Natural killer cell (primary cell): Measurements from ENCODE around the gene PRPH2. TPM values are rescaled to one million over a fixed set of nuclear protein-coding genes. Genes with fewer than 3 reads are reported as not detected.
A peak's percentile ranks its signal among the peaks of the same experiment; 100 is the strongest.
"Not testable (repeated sequence)": the region's sequence is repeated elsewhere in the genome, so short reads cannot be mapped to it uniquely, and the experiment has no call there.

ENCODE experiments used
- ATAC-seq, 3 donors: fragments of 150-1000 bp in 2 of 3; fragments of 200-7000 bp in 1 of 3; cut with Tn5 transposase; 1 replicate in 1 of 3; 2 replicates in 2 of 3; pipeline ENCODE4 v1.10.0; 2021; ENCODE audit warnings: mild to moderate bottlenecking in 2 of 3, moderate library complexity in 2 of 3
- DNase-seq, 2 donors: peaks; one replicate each; pipeline versions ENCODE4 v3.0.0 to v3.0.0-alpha.2; 2013 to 2021; ENCODE audit warnings: mixed read lengths in 1 of 2
- H3K27ac ChIP-seq: one replicate; pipeline ENCODE4 v1.5.1; 2013; ENCODE audit warnings: mild to moderate bottlenecking, low read length
- H3K27me3 ChIP-seq: one replicate; pipeline ENCODE4 v1.6.1; 2013; ENCODE audit warnings: low read length; ENCODE audit not compliant: control insufficient read depth, insufficient read depth
- H3K36me3 ChIP-seq: one replicate; pipeline ENCODE4 v1.6.1; 2013; ENCODE audit warnings: low read length; ENCODE audit not compliant: control insufficient read depth, insufficient read depth
- H3K4me1 ChIP-seq: one replicate; pipeline ENCODE4 v1.6.1; 2013; ENCODE audit warnings: low read length; ENCODE audit not compliant: control insufficient read depth, insufficient read depth
- H3K4me3 ChIP-seq: one replicate; pipeline ENCODE4 v1.5.1; 2013; ENCODE audit warnings: low read length
- H3K9me3 ChIP-seq: one replicate; pipeline ENCODE4 v1.6.1; 2013; ENCODE audit warnings: low read length; ENCODE audit not compliant: control insufficient read depth, insufficient read depth
- H3K27ac Mint-ChIP-seq, 2 donors: one replicate each; pipeline ENCODE4 v1.8.0; 2022; ENCODE audit warnings: mild to moderate bottlenecking in 2 of 2, mixed read lengths in 2 of 2, moderate library complexity in 1 of 2
- H3K27me3 Mint-ChIP-seq, 2 donors: one replicate each; pipeline ENCODE4 v1.8.0; 2022; ENCODE audit warnings: low read depth in 2 of 2, mixed read lengths in 2 of 2
- H3K36me3 Mint-ChIP-seq: one replicate; pipeline ENCODE4 v1.8.0; 2022; ENCODE audit warnings: mixed read lengths
- H3K4me1 Mint-ChIP-seq, 2 donors: one replicate each; pipeline ENCODE4 v1.8.0; 2022; ENCODE audit warnings: mixed read lengths in 2 of 2
- H3K4me3 Mint-ChIP-seq: one replicate; pipeline ENCODE4 v1.8.0; 2022; ENCODE audit warnings: mild to moderate bottlenecking, moderate library complexity, mixed read lengths
- H3K9me3 Mint-ChIP-seq, 2 donors: one replicate each; pipeline ENCODE4 v1.8.0; 2022; ENCODE audit warnings: mixed read lengths in 2 of 2
- WGBS: methylation state at CpG from one replicate; pipeline ENCODE4 v1.1.7; 2013; ENCODE audit warnings: missing lambda C conversion rate; ENCODE audit not compliant: insufficient coverage; 5-methylcytosine and 5-hydroxymethylcytosine counted together
- intact Hi-C: fragments of 100-400 bp; cut with micrococcal nuclease; formaldehyde crosslinking; loops from one replicate; pipeline ENCODE4 v1.14.2; 2022
- total RNA-seq, 4 donors: library from RNA; stranded (reverse); fragments of 120-200 nt in 1 of 4; gene quantifications; one replicate each; pipeline versions ENCODE4 v1.2.3 to v1.2.4, GENCODE V29; 2013 to 2022
- TF ChIP-seq, protein P1 (sequence below): fragments of 200-600 bp; IDR thresholded peaks from one replicate; pipeline ENCODE4 v1.8.0; 2022; ENCODE audit warnings: antibody characterized with exemption

Gene PRPH2
- total RNA-seq, 3 donors from 2014 or later (not counting 1 experiment from before 2014, with no cell fraction given) = 0.12 to 0.16 (median 0.13) TPM

DNA sequence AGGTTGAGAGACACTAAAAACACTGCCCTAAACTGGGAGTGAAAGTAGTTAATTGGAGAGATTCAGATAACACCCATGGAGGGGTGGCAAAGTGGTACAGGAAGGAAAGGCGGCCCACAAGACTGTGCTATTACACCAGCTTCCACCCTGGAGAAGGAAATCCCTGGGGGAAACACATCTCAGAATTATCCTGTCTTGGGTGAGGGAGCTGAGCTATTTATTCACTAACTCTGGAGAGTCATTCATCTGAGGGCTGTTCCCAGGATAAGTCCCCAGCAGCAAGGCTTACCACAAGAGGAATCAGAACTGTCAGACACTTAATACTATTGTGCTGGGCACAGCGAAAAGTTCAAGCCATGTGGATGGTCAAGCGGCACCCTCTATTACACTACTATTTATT is 13.6 kb upstream of the PRPH2 start:
- peaks cover 0 to 2% of the 10 kb centered on the region in 2 donors for H3K27me3 Mint-ChIP-seq
- no peak overlapping the region for H3K27ac Mint-ChIP-seq
- H3K9me3 Mint-ChIP-seq = no peaks in the 10 kb centered on the region
- intact Hi-C loops = no loop called here
- H3K27ac ChIP-seq = no peak overlapping the region
- DNase-seq (no peak), ATAC-seq (no peak)
- H3K9me3 ChIP-seq = no peaks in the 10 kb centered on the region
- 96% methylated on average over 3 of the region's 3 CpGs for WGBS
- no peaks in the 10 kb centered on the region for H3K27me3 ChIP-seq
- no peaks in the 10 kb centered on the region for H3K36me3 ChIP-seq
- no peaks in the 10 kb centered on the region for H3K4me1 ChIP-seq
- no peaks in the 10 kb centered on the region for H3K36me3 Mint-ChIP-seq
- no peak overlapping the region for H3K4me3 Mint-ChIP-seq
- H3K4me3 ChIP-seq = no peak overlapping the region
- H3K4me1 Mint-ChIP-seq = no peaks in the 10 kb centered on the region
- TF ChIP-seq, protein P1, sequence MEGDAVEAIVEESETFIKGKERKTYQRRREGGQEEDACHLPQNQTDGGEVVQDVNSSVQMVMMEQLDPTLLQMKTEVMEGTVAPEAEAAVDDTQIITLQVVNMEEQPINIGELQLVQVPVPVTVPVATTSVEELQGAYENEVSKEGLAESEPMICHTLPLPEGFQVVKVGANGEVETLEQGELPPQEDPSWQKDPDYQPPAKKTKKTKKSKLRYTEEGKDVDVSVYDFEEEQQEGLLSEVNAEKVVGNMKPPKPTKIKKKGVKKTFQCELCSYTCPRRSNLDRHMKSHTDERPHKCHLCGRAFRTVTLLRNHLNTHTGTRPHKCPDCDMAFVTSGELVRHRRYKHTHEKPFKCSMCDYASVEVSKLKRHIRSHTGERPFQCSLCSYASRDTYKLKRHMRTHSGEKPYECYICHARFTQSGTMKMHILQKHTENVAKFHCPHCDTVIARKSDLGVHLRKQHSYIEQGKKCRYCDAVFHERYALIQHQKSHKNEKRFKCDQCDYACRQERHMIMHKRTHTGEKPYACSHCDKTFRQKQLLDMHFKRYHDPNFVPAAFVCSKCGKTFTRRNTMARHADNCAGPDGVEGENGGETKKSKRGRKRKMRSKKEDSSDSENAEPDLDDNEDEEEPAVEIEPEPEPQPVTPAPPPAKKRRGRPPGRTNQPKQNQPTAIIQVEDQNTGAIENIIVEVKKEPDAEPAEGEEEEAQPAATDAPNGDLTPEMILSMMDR = no peak

DNA sequence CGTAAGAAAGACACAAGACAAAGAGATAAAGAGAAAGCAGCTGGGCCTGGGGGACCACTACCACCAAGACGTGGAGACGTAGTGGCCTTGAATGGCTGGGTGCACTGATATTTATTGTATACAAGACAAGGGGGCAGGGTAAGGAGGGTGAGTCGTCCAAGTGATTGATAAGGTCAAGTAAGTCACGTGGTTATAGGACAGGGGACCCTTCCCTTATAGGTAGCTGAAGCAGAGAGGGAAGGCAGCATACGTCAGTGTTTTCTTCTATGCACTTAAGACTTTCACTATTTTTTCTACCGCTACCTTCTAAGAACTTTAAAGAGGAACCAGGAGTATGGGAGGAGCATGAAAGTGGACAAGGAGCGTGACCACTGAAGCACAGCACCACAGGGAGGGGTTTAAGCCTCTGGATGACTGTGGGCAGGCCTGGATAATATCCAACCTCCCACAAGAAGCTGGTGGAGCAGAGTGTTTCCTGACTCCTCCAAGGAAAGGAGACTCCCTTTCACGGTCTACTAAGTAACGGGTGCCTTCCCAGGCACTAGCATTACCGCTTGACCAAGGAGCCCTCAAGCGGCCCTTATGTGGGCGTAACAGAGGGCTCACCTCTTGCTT is 11.6 kb upstream of the PRPH2 start:
- H3K4me1 ChIP-seq, ATAC-seq, H3K27me3 Mint-ChIP-seq, H3K4me3 Mint-ChIP-seq, H3K9me3 ChIP-seq, H3K4me3 ChIP-seq, H3K4me1 Mint-ChIP-seq, H3K27ac Mint-ChIP-seq, H3K9me3 Mint-ChIP-seq, H3K27me3 ChIP-seq, intact Hi-C loops, DNase-seq, H3K36me3 ChIP-seq, H3K27ac ChIP-seq, H3K36me3 Mint-ChIP-seq: not testable (repeated sequence)
- 96% methylated on average over 11 of the region's 13 CpGs for WGBS

DNA sequence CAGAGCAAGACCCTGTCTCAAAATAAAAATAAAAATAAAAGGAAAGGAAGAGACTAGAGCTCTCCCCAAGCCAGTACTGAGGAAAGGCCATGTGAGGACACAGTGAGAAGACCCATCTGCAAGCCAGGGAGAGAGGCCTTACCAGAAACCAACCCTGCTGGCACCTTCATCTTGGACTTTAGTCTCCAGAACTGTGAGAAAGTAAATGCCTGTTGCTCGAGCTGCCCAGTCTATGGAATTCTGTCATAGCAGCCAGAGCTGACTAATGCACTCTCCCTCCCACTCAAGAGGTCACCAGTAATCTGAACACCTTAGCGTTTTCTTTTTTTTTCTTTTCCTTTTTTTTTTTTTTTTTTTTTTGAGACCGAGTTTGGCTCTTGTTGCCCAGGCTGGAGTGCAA is 7.3 kb upstream of the PRPH2 start:
- Histone ChIP-seq H3K4me3 (no peak overlapping the region), H3K27me3 (no peaks in the 10 kb centered on the region), H3K4me1 (peaks cover 8% of the 10 kb centered on the region), H3K27ac (no peak overlapping the region), H3K9me3 (no peaks in the 10 kb centered on the region), H3K36me3 (no peaks in the 10 kb centered on the region)
- DNase-seq (no peak), ATAC-seq (no peak)
- intact Hi-C loops = loop anchor here (5.0 kb wide), 1 partner anchor 53 kb away; the partner anchor contains the start of gene BICRAL
- WGBS = 92% methylated on average over 2 of the region's 3 CpGs
- TF ChIP-seq, protein P1 = no peak
- H3K4me1 Mint-ChIP-seq = peaks cover 19 to 20% of the 10 kb centered on the region in 2 donors
- H3K9me3 Mint-ChIP-seq = no peaks in the 10 kb centered on the region
- H3K36me3 Mint-ChIP-seq = no peaks in the 10 kb centered on the region
- no peak overlapping the region for H3K27ac Mint-ChIP-seq
- no peak overlapping the region for H3K4me3 Mint-ChIP-seq
- peaks cover 0 to 2% of the 10 kb centered on the region in 2 donors for H3K27me3 Mint-ChIP-seq

DNA sequence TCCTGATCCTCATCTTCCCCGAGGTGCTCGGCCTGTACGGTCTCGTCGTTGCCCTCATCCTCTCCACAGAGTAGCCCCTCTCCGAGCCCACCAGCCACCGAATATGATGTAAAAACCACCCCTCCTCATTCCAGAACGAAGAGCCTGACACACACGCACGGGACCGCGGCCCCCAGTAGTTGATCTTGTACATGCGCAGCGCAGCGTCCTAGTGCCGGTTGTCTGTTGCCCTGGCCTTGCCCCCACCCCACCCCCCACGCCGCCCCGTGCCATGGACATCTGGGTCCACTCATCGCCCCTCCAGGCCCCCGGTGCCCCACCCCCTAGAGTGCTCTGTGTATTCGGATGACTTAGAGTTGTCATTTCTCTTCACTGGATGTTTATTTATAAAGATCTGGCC is 5.2 kb upstream of the PRPH2 start:
- H3K4me3 ChIP-seq = no peak overlapping the region
- TF ChIP-seq, protein P1 = no peak
- no peaks in the 10 kb centered on the region for H3K9me3 Mint-ChIP-seq
- no peak for ATAC-seq
- peak overlapping the region; percentile 90 for H3K27ac Mint-ChIP-seq
- H3K36me3 ChIP-seq = no peaks in the 10 kb centered on the region
- peaks cover 8% of the 10 kb centered on the region for H3K4me1 ChIP-seq
- H3K4me3 Mint-ChIP-seq = peak overlapping the region; percentile 59
- peaks cover 19 to 20% of the 10 kb centered on the region in 2 donors for H3K4me1 Mint-ChIP-seq
- no peak overlapping the region for H3K27ac ChIP-seq
- no peak for DNase-seq
- no peaks in the 10 kb centered on the region for H3K9me3 ChIP-seq
- H3K36me3 Mint-ChIP-seq = no peaks in the 10 kb centered on the region
- intact Hi-C loops = loop anchor here (5.0 kb wide), 1 partner anchor 55 kb away; the partner anchor contains the start of gene BICRAL
- WGBS = 96% methylated on average over 20 of the region's 22 CpGs
- H3K27me3 ChIP-seq = no peaks in the 10 kb centered on the region
- H3K27me3 Mint-ChIP-seq = no peaks in the 10 kb centered on the region
